Measurements from ENCODE around the gene BICC1.

The BICC1 gene

DNA sequence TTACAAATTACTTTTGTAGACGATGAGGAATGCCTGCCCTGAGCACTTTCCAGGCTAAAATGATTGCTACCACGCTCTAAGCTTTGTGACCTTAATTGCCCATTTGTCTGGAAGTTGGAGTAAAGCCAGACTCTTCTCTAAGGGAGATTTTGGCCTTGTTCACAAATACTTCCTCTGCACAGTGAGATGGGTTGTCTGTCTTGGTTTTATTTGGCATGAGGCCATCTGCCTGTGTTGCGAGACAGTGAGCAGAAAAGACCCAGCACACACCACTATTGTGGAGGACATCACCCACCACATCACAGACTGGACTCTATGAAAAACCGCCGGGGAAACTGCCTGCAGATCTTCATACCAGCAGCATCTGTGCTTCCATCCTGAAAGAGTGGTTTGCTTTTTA lies 138.4 kb downstream of the BICC1 start:
- H2BK5ac ChIP-seq (ENCODE audit: low read length) = no peak overlapping the region
- H3K36me3 ChIP-seq (ENCODE audit: control insufficient read depth, insufficient read depth, low read length) = no peaks in the 10 kb centered on the region
- H3K9ac ChIP-seq (ENCODE audit: low read length) = no peak overlapping the region
- no peaks in the 10 kb centered on the region for H3K79me1 ChIP-seq (ENCODE audit: low read length)
- no peaks in the 10 kb centered on the region for H3K27me3 ChIP-seq (ENCODE audit: insufficient read depth, low read length, poor library complexity)
- H2BK15ac ChIP-seq (replicated peaks; ENCODE audit: low read depth) = no peak overlapping the region
- H2BK120ac ChIP-seq (ENCODE audit: low read depth, low read length) = no peak overlapping the region
- no peak overlapping the region for H3K4me3 ChIP-seq (ENCODE audit: low read length)
- H3K79me2 ChIP-seq (ENCODE audit: control insufficient read depth, insufficient read depth, low read length) = no peaks in the 10 kb centered on the region
- no peak overlapping the region for H4K8ac ChIP-seq (ENCODE audit: low read depth, low read length)
- H4K5ac ChIP-seq (ENCODE audit: low read length) = no peak overlapping the region
- no peaks in the 10 kb centered on the region for H3K4me1 ChIP-seq (ENCODE audit: control insufficient read depth, low read depth, low read length)
- DNase-seq = no peak
- H3K18ac ChIP-seq (ENCODE audit: low read length) = no peak overlapping the region
- H2AK5ac ChIP-seq (ENCODE audit: low read length) = no peak overlapping the region
- H3K4me2 ChIP-seq (ENCODE audit: low read length) = no peak overlapping the region
- WGBS (ENCODE audit: extremely low coverage, insufficient coverage, low lambda C conversion rate) = no CpG with 5 or more reads among the region's 5 CpGs
- no peak overlapping the region for H3K27ac ChIP-seq (ENCODE audit: low read depth, low read length)
- no peak overlapping the region for H3K23ac ChIP-seq (ENCODE audit: low read length)
- H3K4ac ChIP-seq (ENCODE audit: low read depth, low read length) = no peak overlapping the region
- no peak overlapping the region for H3K56ac ChIP-seq (ENCODE audit: low read length)

DNA sequence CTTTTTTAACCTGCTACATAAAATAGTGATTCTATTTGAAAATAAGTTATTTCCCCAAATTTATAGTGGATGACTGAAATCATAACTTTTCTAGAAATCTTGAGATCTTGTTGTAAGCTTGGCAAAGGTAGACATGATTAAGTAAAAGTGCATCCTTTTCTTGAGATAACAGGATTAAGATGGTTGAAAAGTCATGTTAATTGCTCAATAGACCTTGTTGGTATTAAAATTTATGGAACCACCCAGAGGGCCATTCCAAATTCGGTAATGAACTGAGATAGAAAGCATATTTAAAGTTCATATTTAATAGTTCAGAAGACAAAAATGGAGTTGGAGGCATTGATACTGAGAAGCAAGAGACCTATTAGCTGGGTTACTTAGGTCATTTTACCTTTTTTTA lies 139.1 kb downstream of the BICC1 start:
- H3K9ac ChIP-seq (ENCODE audit: low read length) = no peak overlapping the region
- H2BK5ac ChIP-seq (ENCODE audit: low read length) = no peak overlapping the region
- no peak overlapping the region for H3K27ac ChIP-seq (ENCODE audit: low read depth, low read length)
- H3K4ac ChIP-seq (ENCODE audit: low read depth, low read length) = no peak overlapping the region
- no peak overlapping the region for H3K4me3 ChIP-seq (ENCODE audit: low read length)
- no peak overlapping the region for H2BK120ac ChIP-seq (ENCODE audit: low read depth, low read length)
- H3K79me2 ChIP-seq (ENCODE audit: control insufficient read depth, insufficient read depth, low read length) = no peaks in the 10 kb centered on the region
- H3K36me3 ChIP-seq (ENCODE audit: control insufficient read depth, insufficient read depth, low read length) = no peaks in the 10 kb centered on the region
- H4K5ac ChIP-seq (ENCODE audit: low read length) = no peak overlapping the region
- no CpG with 5 or more reads among the region's 1 CpG for WGBS (ENCODE audit: extremely low coverage, insufficient coverage, low lambda C conversion rate)
- H3K18ac ChIP-seq (ENCODE audit: low read length) = no peak overlapping the region
- no peaks in the 10 kb centered on the region for H3K79me1 ChIP-seq (ENCODE audit: low read length)
- no peak overlapping the region for H2AK5ac ChIP-seq (ENCODE audit: low read length)
- H3K27me3 ChIP-seq (ENCODE audit: insufficient read depth, low read length, poor library complexity) = no peaks in the 10 kb centered on the region
- no peak overlapping the region for H4K8ac ChIP-seq (ENCODE audit: low read depth, low read length)
- H3K4me1 ChIP-seq (ENCODE audit: control insufficient read depth, low read depth, low read length) = no peaks in the 10 kb centered on the region
- no peak overlapping the region for H3K4me2 ChIP-seq (ENCODE audit: low read length)
- H3K23ac ChIP-seq (ENCODE audit: low read length) = no peak overlapping the region
- H2BK15ac ChIP-seq (replicated peaks; ENCODE audit: low read depth) = no peak overlapping the region
- H3K56ac ChIP-seq (ENCODE audit: low read length) = no peak overlapping the region
- DNase-seq = no peak

- Histone ChIP-seq H3K27ac (ENCODE audit: low read depth, low read length) (no peak overlapping the region), H3K23ac (ENCODE audit: low read length) (no peak overlapping the region), H2BK5ac (ENCODE audit: low read length) (no peak overlapping the region), H2BK120ac (ENCODE audit: low read depth, low read length) (no peak overlapping the region), H3K56ac (ENCODE audit: low read length) (no peak overlapping the region), H3K79me2 (ENCODE audit: control insufficient read depth, insufficient read depth, low read length) (no peaks in the 10 kb centered on the region), H2BK15ac (replicated peaks; ENCODE audit: low read depth) (no peak overlapping the region), H3K4me2 (ENCODE audit: low read length) (no peak overlapping the region), H3K4me3 (ENCODE audit: low read length) (no peak overlapping the region), H3K36me3 (ENCODE audit: control insufficient read depth, insufficient read depth, low read length) (no peaks in the 10 kb centered on the region), H3K4me1 (ENCODE audit: control insufficient read depth, low read depth, low read length) (no peaks in the 10 kb centered on the region), H4K8ac (ENCODE audit: low read depth, low read length) (no peak overlapping the region), H3K79me1 (ENCODE audit: low read length) (no peaks in the 10 kb centered on the region), H3K4ac (ENCODE audit: low read depth, low read length) (no peak overlapping the region), H2AK5ac (ENCODE audit: low read length) (no peak overlapping the region), H3K18ac (ENCODE audit: low read length) (no peak overlapping the region), H4K5ac (ENCODE audit: low read length) (no peak overlapping the region), H3K27me3 (ENCODE audit: insufficient read depth, low read length, poor library complexity) (no peaks in the 10 kb centered on the region), H3K9ac (ENCODE audit: low read length) (no peak overlapping the region)
- peak; percentile 39 for DNase-seq
Observed at GRCh38 chr10:58653139-58653538, 140.5 kb downstream of the BICC1 start.

GRCh38 chr10:58660575-58661255 lies 148.0 kb downstream of the BICC1 start:
- no peak overlapping the region for H2AK5ac ChIP-seq (ENCODE audit: low read length)
- no peak overlapping the region for H2BK15ac ChIP-seq (replicated peaks; ENCODE audit: low read depth)
- no peaks in the 10 kb centered on the region for H3K36me3 ChIP-seq (ENCODE audit: control insufficient read depth, insufficient read depth, low read length)
- no peak overlapping the region for H2BK5ac ChIP-seq (ENCODE audit: low read length)
- no peak overlapping the region for H3K4ac ChIP-seq (ENCODE audit: low read depth, low read length)
- no peak overlapping the region for H3K9ac ChIP-seq (ENCODE audit: low read length)
- no peak overlapping the region for H4K5ac ChIP-seq (ENCODE audit: low read length)
- no peak overlapping the region for H3K23ac ChIP-seq (ENCODE audit: low read length)
- no peaks in the 10 kb centered on the region for H3K79me2 ChIP-seq (ENCODE audit: control insufficient read depth, insufficient read depth, low read length)
- H4K8ac ChIP-seq (ENCODE audit: low read depth, low read length) = no peak overlapping the region
- no peak overlapping the region for H3K56ac ChIP-seq (ENCODE audit: low read length)
- H3K4me3 ChIP-seq (ENCODE audit: low read length) = no peak overlapping the region
- H3K79me1 ChIP-seq (ENCODE audit: low read length) = no peaks in the 10 kb centered on the region
- no peak overlapping the region for H3K27ac ChIP-seq (ENCODE audit: low read depth, low read length)
- H3K4me2 ChIP-seq (ENCODE audit: low read length) = no peak overlapping the region
- no peak for DNase-seq
- H3K27me3 ChIP-seq (ENCODE audit: insufficient read depth, low read length, poor library complexity) = no peaks in the 10 kb centered on the region
- WGBS (ENCODE audit: extremely low coverage, insufficient coverage, low lambda C conversion rate) = no CpG with 5 or more reads among the region's 5 CpGs
- H3K18ac ChIP-seq (ENCODE audit: low read length) = no peak overlapping the region
- no peak overlapping the region for H2BK120ac ChIP-seq (ENCODE audit: low read depth, low read length)
- no peaks in the 10 kb centered on the region for H3K4me1 ChIP-seq (ENCODE audit: control insufficient read depth, low read depth, low read length)

DNA sequence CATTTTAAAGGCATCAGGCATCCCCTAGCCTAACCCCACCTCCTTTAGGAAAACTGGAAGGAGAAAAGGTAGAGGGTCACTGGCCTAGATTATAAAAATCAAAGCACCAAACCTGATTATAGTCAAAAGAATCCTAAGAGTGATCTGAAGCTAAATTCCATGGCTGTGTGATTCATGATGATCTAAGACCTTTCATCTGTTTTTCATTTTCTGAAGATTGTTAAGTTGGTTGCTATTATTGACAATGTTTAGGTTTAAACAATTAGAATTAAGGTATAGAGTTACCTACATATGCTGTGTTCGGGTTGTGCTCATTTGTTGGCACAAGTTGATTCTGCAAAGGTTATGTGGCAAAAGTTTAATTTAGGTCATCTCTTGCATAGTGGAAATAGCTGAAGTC lies 148.7 kb downstream of the BICC1 start:
- no peak overlapping the region for H3K23ac ChIP-seq (ENCODE audit: low read length)
- no peak overlapping the region for H3K9ac ChIP-seq (ENCODE audit: low read length)
- H3K4ac ChIP-seq (ENCODE audit: low read depth, low read length) = no peak overlapping the region
- no peaks in the 10 kb centered on the region for H3K36me3 ChIP-seq (ENCODE audit: control insufficient read depth, insufficient read depth, low read length)
- H4K8ac ChIP-seq (ENCODE audit: low read depth, low read length) = no peak overlapping the region
- H4K5ac ChIP-seq (ENCODE audit: low read length) = no peak overlapping the region
- H3K27me3 ChIP-seq (ENCODE audit: insufficient read depth, low read length, poor library complexity) = no peaks in the 10 kb centered on the region
- H3K4me3 ChIP-seq (ENCODE audit: low read length) = no peak overlapping the region
- H3K27ac ChIP-seq (ENCODE audit: low read depth, low read length) = no peak overlapping the region
- H3K4me1 ChIP-seq (ENCODE audit: control insufficient read depth, low read depth, low read length) = no peaks in the 10 kb centered on the region
- no peaks in the 10 kb centered on the region for H3K79me1 ChIP-seq (ENCODE audit: low read length)
- no peak for DNase-seq
- H2BK120ac ChIP-seq (ENCODE audit: low read depth, low read length) = no peak overlapping the region
- H2AK5ac ChIP-seq (ENCODE audit: low read length) = no peak overlapping the region
- no peak overlapping the region for H3K18ac ChIP-seq (ENCODE audit: low read length)
- no peak overlapping the region for H2BK5ac ChIP-seq (ENCODE audit: low read length)
- WGBS (ENCODE audit: extremely low coverage, insufficient coverage, low lambda C conversion rate) = no CpG with 5 or more reads among the region's 1 CpG
- H3K4me2 ChIP-seq (ENCODE audit: low read length) = no peak overlapping the region
- no peak overlapping the region for H2BK15ac ChIP-seq (replicated peaks; ENCODE audit: low read depth)
- no peak overlapping the region for H3K56ac ChIP-seq (ENCODE audit: low read length)
- no peaks in the 10 kb centered on the region for H3K79me2 ChIP-seq (ENCODE audit: control insufficient read depth, insufficient read depth, low read length)

DNA sequence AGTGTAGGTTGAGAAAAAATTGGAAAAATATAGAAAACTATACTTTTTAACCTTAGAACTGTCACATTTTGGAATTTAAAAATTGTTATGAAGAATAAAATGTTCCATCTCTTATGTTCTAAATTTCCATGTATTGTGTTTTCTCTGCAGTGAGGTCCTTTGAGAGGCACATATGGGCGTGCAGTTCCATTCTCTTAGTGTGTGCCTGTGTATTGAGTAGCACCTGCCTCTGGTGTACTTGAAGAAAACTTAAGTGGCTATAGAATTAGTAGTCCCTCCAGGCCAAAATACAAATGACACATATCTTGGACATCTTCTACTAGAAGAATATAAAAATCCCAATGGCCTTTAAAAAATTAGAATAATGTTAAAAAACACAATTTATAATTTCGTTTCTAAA lies 149.2 kb downstream of the BICC1 start:
- H4K5ac ChIP-seq (ENCODE audit: low read length) = no peak overlapping the region
- H3K56ac ChIP-seq (ENCODE audit: low read length) = no peak overlapping the region
- DNase-seq = no peak
- WGBS (ENCODE audit: extremely low coverage, insufficient coverage, low lambda C conversion rate) = 100% methylated on average over 1 of the region's 2 CpGs
- no peaks in the 10 kb centered on the region for H3K79me1 ChIP-seq (ENCODE audit: low read length)
- no peak overlapping the region for H3K23ac ChIP-seq (ENCODE audit: low read length)
- H2AK5ac ChIP-seq (ENCODE audit: low read length) = no peak overlapping the region
- H3K27ac ChIP-seq (ENCODE audit: low read depth, low read length) = no peak overlapping the region
- H2BK120ac ChIP-seq (ENCODE audit: low read depth, low read length) = no peak overlapping the region
- H3K4me2 ChIP-seq (ENCODE audit: low read length) = no peak overlapping the region
- no peak overlapping the region for H2BK15ac ChIP-seq (replicated peaks; ENCODE audit: low read depth)
- no peaks in the 10 kb centered on the region for H3K36me3 ChIP-seq (ENCODE audit: control insufficient read depth, insufficient read depth, low read length)
- H3K27me3 ChIP-seq (ENCODE audit: insufficient read depth, low read length, poor library complexity) = no peaks in the 10 kb centered on the region
- H3K4me3 ChIP-seq (ENCODE audit: low read length) = no peak overlapping the region
- no peaks in the 10 kb centered on the region for H3K4me1 ChIP-seq (ENCODE audit: control insufficient read depth, low read depth, low read length)
- no peak overlapping the region for H3K9ac ChIP-seq (ENCODE audit: low read length)
- no peak overlapping the region for H3K18ac ChIP-seq (ENCODE audit: low read length)
- H2BK5ac ChIP-seq (ENCODE audit: low read length) = no peak overlapping the region
- no peak overlapping the region for H3K4ac ChIP-seq (ENCODE audit: low read depth, low read length)
- H3K79me2 ChIP-seq (ENCODE audit: control insufficient read depth, insufficient read depth, low read length) = no peaks in the 10 kb centered on the region
- H4K8ac ChIP-seq (ENCODE audit: low read depth, low read length) = no peak overlapping the region

All from mesendoderm (in vitro differentiated cells).